Suprapubic skin (tissue), 4 donors: ENCODE results near the gene SVEP1.

Source experiments
- POLR2A ChIP-seq, 2 donors: fragments of 450-650 bp; IDR thresholded peaks; one replicate each; pipeline ENCODE4 v1.6.1; 2017; ENCODE audit warnings: antibody characterized with exemption in 2 of 2, mild to moderate bottlenecking in 2 of 2, moderate library complexity in 2 of 2
- POLR2AphosphoS5 ChIP-seq, 3 donors: sonication (generic); formaldehyde crosslinking; IDR thresholded peaks; one replicate each; pipeline ENCODE4 v1.6.1; 2017; ENCODE audit warnings: antibody characterized with exemption in 3 of 3
- TF ChIP-seq, protein P1 (sequence below), 2 donors: fragments of 200-600 bp in 1 of 2; fragments of 450-650 bp in 1 of 2; sonication (generic) in 1 of 2; IDR thresholded peaks; one replicate each; pipeline ENCODE4 v1.5.1; 2016 to 2019; ENCODE audit warnings: antibody characterized with exemption in 2 of 2, mild to moderate bottlenecking in 1 of 2, moderate library complexity in 1 of 2

DNA sequence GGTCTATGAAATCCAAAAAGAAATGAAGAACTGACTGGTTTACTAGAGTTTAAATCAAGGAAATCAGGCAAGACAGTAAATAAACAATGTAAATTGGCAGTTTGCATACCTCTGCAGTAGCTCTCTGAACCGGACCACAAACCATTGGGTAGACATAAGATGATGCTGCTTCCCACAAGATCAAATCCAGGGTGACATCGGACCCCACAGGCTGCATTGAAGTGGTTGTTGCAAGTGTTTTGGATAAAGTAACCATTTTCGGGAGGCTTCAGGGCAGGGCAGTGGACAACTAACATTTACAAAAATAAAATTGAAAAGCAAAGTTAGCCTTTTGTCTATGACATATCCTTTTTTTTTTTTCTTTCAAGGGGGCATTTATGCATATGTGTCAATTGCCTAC lies 66.7 kb downstream of the SVEP1 start:
- TF ChIP-seq POLR2AphosphoS5 (IDR thresholded peaks at IDR 0.05) (no peak), POLR2A (IDR thresholded peaks at IDR 0.05) (no peak)
- TF ChIP-seq, protein P1, sequence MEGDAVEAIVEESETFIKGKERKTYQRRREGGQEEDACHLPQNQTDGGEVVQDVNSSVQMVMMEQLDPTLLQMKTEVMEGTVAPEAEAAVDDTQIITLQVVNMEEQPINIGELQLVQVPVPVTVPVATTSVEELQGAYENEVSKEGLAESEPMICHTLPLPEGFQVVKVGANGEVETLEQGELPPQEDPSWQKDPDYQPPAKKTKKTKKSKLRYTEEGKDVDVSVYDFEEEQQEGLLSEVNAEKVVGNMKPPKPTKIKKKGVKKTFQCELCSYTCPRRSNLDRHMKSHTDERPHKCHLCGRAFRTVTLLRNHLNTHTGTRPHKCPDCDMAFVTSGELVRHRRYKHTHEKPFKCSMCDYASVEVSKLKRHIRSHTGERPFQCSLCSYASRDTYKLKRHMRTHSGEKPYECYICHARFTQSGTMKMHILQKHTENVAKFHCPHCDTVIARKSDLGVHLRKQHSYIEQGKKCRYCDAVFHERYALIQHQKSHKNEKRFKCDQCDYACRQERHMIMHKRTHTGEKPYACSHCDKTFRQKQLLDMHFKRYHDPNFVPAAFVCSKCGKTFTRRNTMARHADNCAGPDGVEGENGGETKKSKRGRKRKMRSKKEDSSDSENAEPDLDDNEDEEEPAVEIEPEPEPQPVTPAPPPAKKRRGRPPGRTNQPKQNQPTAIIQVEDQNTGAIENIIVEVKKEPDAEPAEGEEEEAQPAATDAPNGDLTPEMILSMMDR (IDR thresholded peaks at IDR 0.05), result no peak
